Parathyroid adenoma (tissue), 2 donors: ENCODE measurements around the gene MTFR1L.

Source experiments
- H2AFZ ChIP-seq: fragments of 300-600 bp; sonication (generic); one replicate; pipeline ENCODE4 v1.7.0; 2017; ENCODE audit warnings: antibody characterized with exemption, mild to moderate bottlenecking
- H3K27ac ChIP-seq: fragments of 300-600 bp; sonication (generic); one replicate; pipeline ENCODE4 v1.7.0; 2017
- H3K27me3 ChIP-seq: fragments of 300-600 bp; sonication (generic); one replicate; pipeline ENCODE4 v1.7.0; 2017; ENCODE audit warnings: low read length; ENCODE audit not compliant: control insufficient read depth, insufficient read depth
- H3K36me3 ChIP-seq: fragments of 300-600 bp; sonication (generic); one replicate; pipeline ENCODE4 v1.7.0; 2017; ENCODE audit warnings: low read length; ENCODE audit not compliant: control insufficient read depth, insufficient read depth
- H3K4me1 ChIP-seq: fragments of 300-600 bp; sonication (generic); one replicate; pipeline ENCODE4 v1.7.0; 2017; ENCODE audit warnings: control low read depth
- H3K4me2 ChIP-seq: fragments of 300-600 bp; sonication (generic); one replicate; pipeline ENCODE4 v1.7.0; 2017; ENCODE audit warnings: low read length
- H3K4me3 ChIP-seq: fragments of 300-600 bp; sonication (generic); one replicate; pipeline ENCODE4 v1.7.0; 2017; ENCODE audit warnings: low read depth, low read length
- H3K79me2 ChIP-seq: fragments of 300-600 bp; sonication (generic); one replicate; pipeline ENCODE4 v1.7.0; 2017; ENCODE audit warnings: control low read depth
- H3K9ac ChIP-seq: fragments of 300-600 bp; sonication (generic); one replicate; pipeline ENCODE4 v1.7.0; 2017; ENCODE audit warnings: mild to moderate bottlenecking
- H3K9me3 ChIP-seq: fragments of 300-600 bp; sonication (generic); one replicate; pipeline ENCODE4 v1.7.0; 2017; ENCODE audit warnings: low read length; ENCODE audit not compliant: control insufficient read depth
- CTCF ChIP-seq: fragments of 300-600 bp; sonication (generic); IDR thresholded peaks from one replicate; pipeline ENCODE4 v1.7.0; 2017; ENCODE audit warnings: antibody characterized with exemption, mild to moderate bottlenecking
- donor health status: primary hyperparathyroidism.

Gene MTFR1L

GRCh38 chr1:25813734-25814471, 5.9 kb upstream of the MTFR1L start:
- no peak overlapping the region for H3K4me3 ChIP-seq
- H3K79me2 ChIP-seq: no peaks in the 10 kb centered on the region
- no peak overlapping the region for H2AFZ ChIP-seq
- H3K4me2 ChIP-seq: no peak overlapping the region
- no peak overlapping the region for H3K27ac ChIP-seq
- H3K4me1 ChIP-seq: no peaks in the 10 kb centered on the region
- no peak for TF ChIP-seq CTCF
- no peaks in the 10 kb centered on the region for H3K27me3 ChIP-seq
- no peaks in the 10 kb centered on the region for H3K9me3 ChIP-seq
- no peaks in the 10 kb centered on the region for H3K36me3 ChIP-seq
- H3K9ac ChIP-seq: no peak overlapping the region

GRCh38 chr1:25814549-25815087, 5.1 kb upstream of the MTFR1L start:
- H2AFZ ChIP-seq: no peak overlapping the region
- no peaks in the 10 kb centered on the region for H3K9me3 ChIP-seq
- H3K27me3 ChIP-seq: no peaks in the 10 kb centered on the region
- no peaks in the 10 kb centered on the region for H3K79me2 ChIP-seq
- no peak overlapping the region for H3K9ac ChIP-seq
- TF ChIP-seq CTCF: no peak
- H3K4me3 ChIP-seq: no peak overlapping the region
- no peaks in the 10 kb centered on the region for H3K36me3 ChIP-seq
- no peaks in the 10 kb centered on the region for H3K4me1 ChIP-seq
- no peak overlapping the region for H3K27ac ChIP-seq
- no peak overlapping the region for H3K4me2 ChIP-seq

GRCh38 chr1:25815208-25816111, 4.3 kb upstream of the MTFR1L start:
- Histone ChIP-seq H2AFZ (no peak overlapping the region), H3K4me2 (no peak overlapping the region), H3K4me3 (no peak overlapping the region), H3K4me1 (no peaks in the 10 kb centered on the region), H3K79me2 (no peaks in the 10 kb centered on the region), H3K27ac (no peak overlapping the region), H3K36me3 (no peaks in the 10 kb centered on the region), H3K9ac (no peak overlapping the region), H3K9me3 (no peaks in the 10 kb centered on the region), H3K27me3 (no peaks in the 10 kb centered on the region)
- no peak for TF ChIP-seq CTCF

GRCh38 chr1:25816112-25816718, 3.5 kb upstream of the MTFR1L start:
- H3K79me2 ChIP-seq: peaks cover 2% of the 10 kb centered on the region
- peaks cover 3% of the 10 kb centered on the region for H3K4me1 ChIP-seq
- no peak overlapping the region for H3K4me2 ChIP-seq
- H2AFZ ChIP-seq: no peak overlapping the region
- no peak overlapping the region for H3K4me3 ChIP-seq
- no peaks in the 10 kb centered on the region for H3K9me3 ChIP-seq
- TF ChIP-seq CTCF: no peak
- no peak overlapping the region for H3K9ac ChIP-seq
- no peaks in the 10 kb centered on the region for H3K36me3 ChIP-seq
- no peaks in the 10 kb centered on the region for H3K27me3 ChIP-seq
- H3K27ac ChIP-seq: no peak overlapping the region
